HG02852 (cell line): ENCODE data around the gene PTPRM.

Experiments used
- ATAC-seq: cut with Tn5 transposase; IDR thresholded peaks from one replicate; pipeline ENCODE4 v1.9.1; 2021; ENCODE audit warnings: mild to moderate bottlenecking, moderate library complexity; ENCODE audit not compliant: unreplicated experiment

PTPRM gene

GRCh38 chr18:7624697-7625096 is 57.6 kb downstream of the PTPRM start:
- no peak for ATAC-seq

- ATAC-seq: no peak
Observed at GRCh38 chr18:7626175-7626921, 59.2 kb downstream of the PTPRM start.

- no peak for ATAC-seq
Observed at GRCh38 chr18:7626922-7627440, 59.9 kb downstream of the PTPRM start.

GRCh38 chr18:7629416-7629815 is 62.3 kb downstream of the PTPRM start:
- ATAC-seq: no peak

GRCh38 chr18:7630731-7631442 is 63.8 kb downstream of the PTPRM start:
- no peak for ATAC-seq

- no peak for ATAC-seq
Observed at GRCh38 chr18:7632152-7633098, 65.3 kb downstream of the PTPRM start.

- ATAC-seq: no peak
Observed at GRCh38 chr18:7633171-7633570, 66.1 kb downstream of the PTPRM start.

- ATAC-seq: no peak
Observed at GRCh38 chr18:7635948-7636347, 68.8 kb downstream of the PTPRM start.

GRCh38 chr18:7637269-7637668 is 70.2 kb downstream of the PTPRM start:
- ATAC-seq: no peak

- no peak for ATAC-seq
Observed at GRCh38 chr18:7638321-7638720, 71.2 kb downstream of the PTPRM start.

GRCh38 chr18:7641813-7642212 is 74.7 kb downstream of the PTPRM start:
- no peak for ATAC-seq

- ATAC-seq: no peak
Observed at GRCh38 chr18:7642331-7642890, 75.3 kb downstream of the PTPRM start.

- no peak for ATAC-seq
Observed at GRCh38 chr18:7645756-7646155, 78.6 kb downstream of the PTPRM start.

- ATAC-seq: no peak
Observed at GRCh38 chr18:7646174-7646886, 79.2 kb downstream of the PTPRM start.

- no peak for ATAC-seq
Observed at GRCh38 chr18:7647500-7647899, 80.4 kb downstream of the PTPRM start.

GRCh38 chr18:7657050-7657449 is 89.9 kb downstream of the PTPRM start:
- no peak for ATAC-seq

GRCh38 chr18:7657937-7658336 is 90.8 kb downstream of the PTPRM start:
- ATAC-seq: no peak

- ATAC-seq: no peak
Observed at GRCh38 chr18:7658701-7659100, 91.6 kb downstream of the PTPRM start.

GRCh38 chr18:7661207-7661606 is 94.1 kb downstream of the PTPRM start:
- ATAC-seq: no peak

GRCh38 chr18:7662866-7663265 is 95.8 kb downstream of the PTPRM start:
- ATAC-seq: no peak
